ENCODE measurements around the gene ADAMTS17.

Gene ADAMTS17

GRCh38 chr15:99987701-99988100, 354.1 kb downstream of the ADAMTS17 start:
- Histone ChIP-seq H3K9me2 (replicated peaks; ENCODE audit: control insufficient read depth, low read length) (no peaks in the 10 kb centered on the region), H3K9me3 (ENCODE audit: control insufficient read depth, insufficient read depth, low read length) (no peaks in the 10 kb centered on the region), H3K27me3 (ENCODE audit: control insufficient read depth, low read length) (peaks cover 9% of the 10 kb centered on the region; the same call in 1 of the 2 replicates), H3K79me2 (ENCODE audit: control insufficient read depth, low read length) (no peaks in the 10 kb centered on the region), H3F3A (ENCODE audit: control insufficient read depth, insufficient read depth) (no peaks in the 10 kb centered on the region), H3K4me1 (ENCODE audit: control insufficient read depth, low read length) (no peaks in the 10 kb centered on the region), H3K4me3 (ENCODE audit: low read length) (no peak overlapping the region), H3K27ac (ENCODE audit: low read depth, low read length) (no peak overlapping the region), H3K36me3 (ENCODE audit: control insufficient read depth, low read length) (no peaks in the 10 kb centered on the region), H3K4me2 (ENCODE audit: low read length) (no peak overlapping the region), H4K20me1 (ENCODE audit: control insufficient read depth, insufficient read depth, low read depth, low read length) (no peaks in the 10 kb centered on the region)
- TF ChIP-seq CTCF (IDR thresholded peaks at IDR 0.05; ENCODE audit: low read depth, low read length, poor library complexity, severe bottlenecking): no peak
- TF ChIP-seq EZH2phosphoT487 (IDR thresholded peaks at IDR 0.05; ENCODE audit: borderline replicate concordance, low read length): no peak

DNA sequence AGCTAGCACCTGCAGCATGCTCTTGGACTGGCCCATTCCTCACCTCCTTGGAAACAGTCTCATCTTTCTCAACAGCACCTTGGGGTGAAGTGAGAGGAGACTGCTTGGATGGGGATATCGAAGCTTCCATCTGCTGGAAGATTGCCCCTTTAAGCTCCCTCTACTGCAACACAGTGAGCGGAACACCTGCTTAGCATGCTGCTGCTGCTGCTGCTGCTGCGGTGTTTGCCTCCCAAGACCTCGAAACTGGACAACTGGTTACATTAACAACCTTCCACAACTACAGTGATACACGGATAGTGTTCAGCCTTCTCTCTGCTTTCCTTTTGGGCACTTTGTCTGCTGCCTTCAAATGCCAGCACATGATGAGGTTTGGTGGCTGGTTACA, 354.7 kb downstream of the ADAMTS17 start:
- Histone ChIP-seq H3K27ac (ENCODE audit: low read depth, low read length) (no peak overlapping the region), H3K4me3 (ENCODE audit: low read length) (no peak overlapping the region), H3K4me2 (ENCODE audit: low read length) (no peak overlapping the region), H3K4me1 (ENCODE audit: control insufficient read depth, low read length) (no peaks in the 10 kb centered on the region), H3K9me2 (replicated peaks; ENCODE audit: control insufficient read depth, low read length) (no peaks in the 10 kb centered on the region), H3K9me3 (ENCODE audit: control insufficient read depth, insufficient read depth, low read length) (no peaks in the 10 kb centered on the region), H3K79me2 (ENCODE audit: control insufficient read depth, low read length) (no peaks in the 10 kb centered on the region), H3F3A (ENCODE audit: control insufficient read depth, insufficient read depth) (no peaks in the 10 kb centered on the region), H4K20me1 (ENCODE audit: control insufficient read depth, insufficient read depth, low read depth, low read length) (no peaks in the 10 kb centered on the region), H3K27me3 (ENCODE audit: control insufficient read depth, low read length) (peaks cover 10% of the 10 kb centered on the region; the same call in 1 of the 2 replicates), H3K36me3 (ENCODE audit: control insufficient read depth, low read length) (no peaks in the 10 kb centered on the region)
- no peak for TF ChIP-seq CTCF (IDR thresholded peaks at IDR 0.05; ENCODE audit: low read depth, low read length, poor library complexity, severe bottlenecking)
- TF ChIP-seq EZH2phosphoT487 (IDR thresholded peaks at IDR 0.05; ENCODE audit: borderline replicate concordance, low read length): no peak

DNA sequence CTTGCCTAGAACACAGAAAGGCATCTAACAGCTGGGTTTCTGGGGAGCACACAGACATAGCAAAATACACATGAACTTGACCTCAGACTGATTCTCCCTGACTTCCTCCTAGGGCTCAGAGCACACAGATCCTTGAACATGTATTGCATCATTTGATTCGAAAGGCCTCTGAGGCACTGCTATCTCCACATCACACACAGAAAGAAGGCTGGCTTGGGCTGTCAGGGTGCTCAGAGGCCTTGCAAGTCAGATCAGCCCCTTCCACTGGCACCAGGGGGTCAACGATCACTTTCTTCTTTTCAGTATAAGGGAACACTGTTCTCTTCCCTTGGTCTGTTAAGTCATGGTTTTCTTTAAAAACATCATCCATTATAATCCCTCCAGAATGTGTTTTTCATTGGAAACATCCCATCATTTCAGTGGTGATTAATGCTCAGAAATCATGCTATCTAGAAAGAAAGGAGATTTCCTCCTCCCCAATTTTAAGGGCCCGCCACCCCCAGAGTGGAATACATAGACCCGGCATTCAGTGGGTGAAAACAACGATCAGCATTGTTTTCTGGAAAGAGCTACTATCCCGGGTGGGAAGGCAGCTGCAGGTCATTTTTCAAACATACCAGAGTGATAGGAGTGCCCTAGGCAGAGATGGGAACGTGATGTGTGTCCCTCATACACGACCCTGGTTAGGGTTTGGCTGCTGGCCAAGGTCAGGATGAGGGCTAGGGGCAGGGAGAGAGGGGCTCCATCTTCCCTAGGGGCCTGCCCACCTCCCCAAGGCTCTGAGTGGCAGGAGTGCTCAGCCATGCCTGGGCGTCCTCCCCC, 355.3 kb downstream of the ADAMTS17 start:
- H4K20me1 ChIP-seq (ENCODE audit: control insufficient read depth, insufficient read depth, low read depth, low read length): no peaks in the 10 kb centered on the region

More for the DNA sequence above, 355.3 kb downstream of the ADAMTS17 start:
- no peaks in the 10 kb centered on the region for H3K9me3 ChIP-seq (ENCODE audit: control insufficient read depth, insufficient read depth, low read length)
- TF ChIP-seq CTCF (IDR thresholded peaks at IDR 0.05; ENCODE audit: low read depth, low read length, poor library complexity, severe bottlenecking): no peak
- TF ChIP-seq EZH2phosphoT487 (IDR thresholded peaks at IDR 0.05; ENCODE audit: borderline replicate concordance, low read length): no peak
- no peak overlapping the region for H3K4me2 ChIP-seq (ENCODE audit: low read length)
- H3K36me3 ChIP-seq (ENCODE audit: control insufficient read depth, low read length): no peaks in the 10 kb centered on the region
- peaks cover 10% of the 10 kb centered on the region; the same call in 1 of the 2 replicates for H3K27me3 ChIP-seq (ENCODE audit: control insufficient read depth, low read length)
- H3K4me1 ChIP-seq (ENCODE audit: control insufficient read depth, low read length): no peaks in the 10 kb centered on the region
- no peak overlapping the region for H3K4me3 ChIP-seq (ENCODE audit: low read length)
- H3K27ac ChIP-seq (ENCODE audit: low read depth, low read length): no peak overlapping the region
- H3F3A ChIP-seq (ENCODE audit: control insufficient read depth, insufficient read depth): no peaks in the 10 kb centered on the region
- H3K9me2 ChIP-seq (replicated peaks; ENCODE audit: control insufficient read depth, low read length): no peaks in the 10 kb centered on the region
- no peaks in the 10 kb centered on the region for H3K79me2 ChIP-seq (ENCODE audit: control insufficient read depth, low read length)

All from DOHH2 (cell line).